ENCODE data around the gene CRLF1.

The CRLF1 gene

GRCh38 chr19:18646535-18647370, 40.2 kb upstream of the CRLF1 start:
- H3K4me3 ChIP-seq (replicated peaks in 1 of 2; ENCODE audit: low read depth in 2 of 2, low read length in 2 of 2), result no peak overlapping the region
- no peak for TF ChIP-seq CTCF (IDR thresholded peaks at IDR 0.05; ENCODE audit: low read depth, low read length)
- DNase-seq (ENCODE audit: low read depth in 2 of 2), result no peak

- no peak for DNase-seq (ENCODE audit: low read depth in 2 of 2)
- no peak for TF ChIP-seq CTCF (IDR thresholded peaks at IDR 0.05; ENCODE audit: low read depth, low read length)
These were observed 38.5 kb upstream of the CRLF1 start for GRCh38 chr19:18645035-18645511.

GRCh38 chr19:18644196-18645034, 37.8 kb upstream of the CRLF1 start:
- DNase-seq (ENCODE audit: low read depth in 2 of 2), result peak in 1 of 2 donors; percentile 43
- TF ChIP-seq CTCF (IDR thresholded peaks at IDR 0.05; ENCODE audit: low read depth, low read length), result no peak

More at GRCh38 chr19:18645035-18645511, 38.5 kb upstream of the CRLF1 start:
- H3K4me3 ChIP-seq (replicated peaks in 1 of 2; ENCODE audit: low read depth in 2 of 2, low read length in 2 of 2), result no peak overlapping the region

GRCh38 chr19:18639706-18640243, 33.2 kb upstream of the CRLF1 start:
- TF ChIP-seq CTCF (IDR thresholded peaks at IDR 0.05; ENCODE audit: low read depth, low read length), result no peak
- no peak for DNase-seq (ENCODE audit: low read depth in 2 of 2)
- no peak overlapping the region for H3K4me3 ChIP-seq (replicated peaks in 1 of 2; ENCODE audit: low read depth in 2 of 2, low read length in 2 of 2)

More at GRCh38 chr19:18644196-18645034, 37.8 kb upstream of the CRLF1 start:
- H3K4me3 ChIP-seq (replicated peaks in 1 of 2; ENCODE audit: low read depth in 2 of 2, low read length in 2 of 2), result no peak overlapping the region

- no peak for TF ChIP-seq CTCF (IDR thresholded peaks at IDR 0.05; ENCODE audit: low read depth, low read length)
- H3K4me3 ChIP-seq (replicated peaks in 1 of 2; ENCODE audit: low read depth in 2 of 2, low read length in 2 of 2), result peak overlapping the region; percentile 74 to 89
- no peak for DNase-seq (ENCODE audit: low read depth in 2 of 2)
These were observed 31.4 kb upstream of the CRLF1 start for GRCh38 chr19:18637673-18638630.

Data from cardiac fibroblast (primary cell).